Erythroblast (primary cell): ENCODE measurements around the gene MINDY4.

ENCODE experiments used
- GATA1 ChIP-seq: IDR thresholded peaks from 2 replicates; pipeline ENCODE4 v1.6.1; 2011; ENCODE audit warnings: low read depth, mild to moderate bottlenecking, control low read depth, low read length, moderate library complexity
- POLR2A ChIP-seq: IDR thresholded peaks from 2 replicates; pipeline ENCODE4 v1.6.1; 2011; ENCODE audit warnings: mild to moderate bottlenecking, low read length

- TF ChIP-seq POLR2A (no peak), GATA1 (no peak)
Observed at GRCh38 chr7:30799976-30800661, 28.9 kb downstream of the MINDY4 start.
